Diencephalon (tissue), 1 donor: ENCODE results near the gene RNASE1. TPM values are rescaled to one million over a fixed set of nuclear protein-coding genes. Genes with fewer than 3 reads are reported as not detected.

ENCODE experiments used
- total RNA-seq: library from RNA; depleted of rRNA; stranded (reverse); fragments of >200 nt; gene quantifications from one replicate; pipeline ENCODE4 v1.2.3, GENCODE V29; 2014

The RNASE1 gene
- total RNA-seq: 13.1 TPM

GRCh38 chr14:20802341-20803084, at the start of gene RNASE1:
RNASE1 (minus strand) TSS chr14:20802844; CDS start chr14:20802068, 776 bp downstream.

Other genes with a start within 250 kb of the RNASE1 start
- not detected for gene RNASE9, start 241.8 kb downstream of the RNASE1 start, total RNA-seq
- gene RNASE11, start 214.8 kb downstream of the RNASE1 start, total RNA-seq: not detected
- gene RNASE12, start 211.5 kb downstream of the RNASE1 start, total RNA-seq: not detected
- gene OR6S1, start 161.2 kb downstream of the RNASE1 start, total RNA-seq: not detected
- 1.2 TPM for gene RNASE4, start 118.3 kb downstream of the RNASE1 start, total RNA-seq
- 0.92 TPM for gene ANG, start 114.1 kb downstream of the RNASE1 start, total RNA-seq
- gene EDDM3A, start 57.0 kb downstream of the RNASE1 start, total RNA-seq: not detected
- gene EDDM3B, start 34.4 kb downstream of the RNASE1 start, total RNA-seq: not detected
- 1.4 TPM for gene RNASE6, start 21.6 kb downstream of the RNASE1 start, total RNA-seq
- not detected for gene RNASE3, start 88.5 kb upstream of the RNASE1 start, total RNA-seq
- 0.92 TPM for gene RNASE2, start 152.6 kb upstream of the RNASE1 start, total RNA-seq
- 27.5 TPM for gene METTL17, start 187.1 kb upstream of the RNASE1 start, total RNA-seq
- gene SLC39A2, start 196.4 kb upstream of the RNASE1 start, total RNA-seq: not detected
- gene NDRG2, start 222.2 kb upstream of the RNASE1 start, total RNA-seq: 387 TPM
- gene TPPP2, start 227.4 kb upstream of the RNASE1 start, total RNA-seq: not detected
- gene RNASE13, start 232.0 kb upstream of the RNASE1 start, total RNA-seq: not detected
- not detected for gene RNASE7, start 239.5 kb upstream of the RNASE1 start, total RNA-seq